Astrocyte (in vitro differentiated cells and primary cell): ENCODE results near the gene PLD1. TPM values are rescaled to one million over a fixed set of nuclear protein-coding genes. Genes with fewer than 3 reads are reported as not detected.

ENCODE experiments used
- DNase-seq: peaks from one replicate; pipeline ENCODE4 v3.0.0-alpha.2; 2010; ENCODE audit warnings: low read depth
- FAIRE-seq: peaks from 2 replicates; lab custom pipeline; 2011; peaks lifted over from hg19 to GRCh38; lab: Jason Lieb, UNC
- H2AFZ ChIP-seq: 2 replicates; pipeline ENCODE4 v1.6.0; 2012; ENCODE audit warnings: low read depth, low read length, inconsistent platforms
- H3K27ac ChIP-seq: 2 replicates; pipeline ENCODE4 v1.5.1; 2011; ENCODE audit warnings: low read depth, low read length, inconsistent platforms
- H3K27me3 ChIP-seq: 2 replicates; pipeline ENCODE4 v1.6.0; 2011; ENCODE audit warnings: low read length, inconsistent platforms; ENCODE audit not compliant: insufficient read depth
- H3K36me3 ChIP-seq: 2 replicates; pipeline ENCODE4 v1.5.1; 2011; ENCODE audit warnings: low read length, inconsistent platforms; ENCODE audit not compliant: insufficient read depth
- H3K4me1 ChIP-seq: 2 replicates; pipeline ENCODE4 v1.5.1; 2011; ENCODE audit warnings: low read length, inconsistent platforms; ENCODE audit not compliant: insufficient read depth
- H3K4me2 ChIP-seq: 2 replicates; pipeline ENCODE4 v1.6.0; 2012; ENCODE audit warnings: low read length, inconsistent platforms
- H3K4me3 ChIP-seq: 2 replicates; pipeline ENCODE4 v1.5.1; 2011; ENCODE audit warnings: low read depth, mild to moderate bottlenecking, low read length, inconsistent platforms; ENCODE audit not compliant: insufficient read depth
- H3K79me2 ChIP-seq: 2 replicates; pipeline ENCODE4 v1.6.0; 2012; ENCODE audit warnings: mild to moderate bottlenecking, low read length, inconsistent platforms; ENCODE audit not compliant: insufficient read depth
- H3K9ac ChIP-seq: 2 replicates; pipeline ENCODE4 v1.6.0; 2012; ENCODE audit warnings: mild to moderate bottlenecking, low read length, inconsistent platforms
- H3K9me3 ChIP-seq: 2 replicates; pipeline ENCODE4 v1.5.1; 2012; ENCODE audit warnings: low read depth, mild to moderate bottlenecking, low read length, inconsistent platforms; ENCODE audit not compliant: insufficient read depth
- H4K20me1 ChIP-seq: 2 replicates; pipeline ENCODE4 v1.6.0; 2012; ENCODE audit warnings: low read length, inconsistent platforms; ENCODE audit not compliant: insufficient read depth
- H3K27ac Mint-ChIP-seq: one replicate; pipeline ENCODE4 v1.8.0; 2021; ENCODE audit warnings: mild to moderate bottlenecking, mixed read lengths; ENCODE audit not compliant: unreplicated experiment
- H3K27me3 Mint-ChIP-seq: one replicate; pipeline ENCODE4 v1.8.0; 2021; ENCODE audit warnings: low read depth, mixed read lengths; ENCODE audit not compliant: unreplicated experiment
- H3K36me3 Mint-ChIP-seq: one replicate; pipeline ENCODE4 v1.8.0; 2021; ENCODE audit warnings: low read depth, mixed read lengths; ENCODE audit not compliant: unreplicated experiment
- H3K4me1 Mint-ChIP-seq: one replicate; pipeline ENCODE4 v1.8.0; 2021; ENCODE audit warnings: low read depth, mixed read lengths; ENCODE audit not compliant: unreplicated experiment
- H3K4me3 Mint-ChIP-seq: one replicate; pipeline ENCODE4 v1.8.0; 2021; ENCODE audit warnings: mild to moderate bottlenecking, moderate library complexity, mixed read lengths; ENCODE audit not compliant: unreplicated experiment
- H3K9me3 Mint-ChIP-seq: one replicate; pipeline ENCODE4 v1.8.0; 2021; ENCODE audit warnings: mild to moderate bottlenecking, mixed read lengths; ENCODE audit not compliant: unreplicated experiment
- CTCF ChIP-seq: IDR thresholded peaks from 2 replicates; pipeline ENCODE4 v1.5.1; 2011; ENCODE audit warnings: low read depth, mild to moderate bottlenecking, inconsistent platforms, low read length, moderate library complexity; ENCODE audit not compliant: insufficient read depth
- EZH2 ChIP-seq: IDR thresholded peaks from 2 replicates; pipeline ENCODE4 v1.6.1; 2012; ENCODE audit warnings: mild to moderate bottlenecking, low read length, inconsistent platforms; ENCODE audit not compliant: insufficient read depth
- total RNA-seq: library from RNA; stranded (reverse); gene quantifications from 2 replicates; pipeline ENCODE4 v1.2.1, GENCODE V29; 2021

Gene PLD1
- total RNA-seq, 1 donor from 2014 or later = 21.5 TPM

DNA sequence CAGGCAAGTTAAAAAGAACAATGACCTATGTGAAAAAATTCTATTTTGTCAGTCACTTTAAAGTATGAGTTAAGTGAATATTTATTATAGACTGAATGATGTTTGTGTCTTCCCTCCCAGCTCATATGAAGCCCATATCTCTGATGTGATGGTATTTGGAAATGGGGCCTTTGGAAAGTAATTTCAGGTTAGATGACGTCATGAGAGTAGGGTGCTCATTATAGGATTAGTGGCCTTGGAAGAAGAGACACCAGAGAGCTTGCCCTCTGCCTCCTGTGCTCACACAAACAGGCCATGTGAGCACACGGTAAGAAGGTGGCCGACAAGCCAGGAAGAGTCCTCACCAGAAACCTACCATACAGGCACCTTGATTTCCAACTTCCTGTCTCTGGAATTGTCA lies 211.3 kb downstream of the PLD1 start:
- Histone ChIP-seq H3K4me3 (no peak overlapping the region), H3K27ac (no peak overlapping the region), H4K20me1 (no peaks in the 10 kb centered on the region), H3K27me3 (no peaks in the 10 kb centered on the region), H3K79me2 (no peaks in the 10 kb centered on the region), H3K9me3 (no peaks in the 10 kb centered on the region), H3K4me2 (no peak overlapping the region), H3K4me1 (no peaks in the 10 kb centered on the region), H3K9ac (no peak overlapping the region), H2AFZ (no peak overlapping the region), H3K36me3 (no peaks in the 10 kb centered on the region)
- H3K27me3 Mint-ChIP-seq = peaks cover 3% of the 10 kb centered on the region
- FAIRE-seq = no peak
- no peak overlapping the region for H3K27ac Mint-ChIP-seq
- no peaks in the 10 kb centered on the region for H3K4me1 Mint-ChIP-seq
- H3K36me3 Mint-ChIP-seq = peaks cover 6% of the 10 kb centered on the region
- no peak overlapping the region for H3K4me3 Mint-ChIP-seq
- no peak for DNase-seq
- TF ChIP-seq CTCF (no peak), EZH2 (no peak)
- H3K9me3 Mint-ChIP-seq = no peaks in the 10 kb centered on the region

DNA sequence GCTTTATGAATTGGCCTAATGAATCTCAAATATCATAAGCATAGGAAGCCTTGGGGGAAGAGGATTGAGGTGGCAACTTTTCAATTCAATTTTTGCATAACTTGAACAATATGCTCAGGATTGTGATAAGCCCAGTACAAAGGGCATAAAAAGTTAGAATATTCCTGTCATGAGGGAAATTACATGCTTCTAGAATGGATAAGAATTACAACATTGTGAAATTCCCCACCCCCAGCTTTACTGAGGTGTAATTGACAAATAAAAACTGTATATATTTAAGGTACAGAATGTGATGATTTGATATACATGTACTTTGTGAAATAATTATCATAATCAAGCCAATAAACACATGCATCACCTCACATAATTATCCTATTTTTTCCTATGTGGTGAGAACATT lies 217.5 kb downstream of the PLD1 start:
- Histone ChIP-seq H3K4me1 (no peaks in the 10 kb centered on the region), H3K27me3 (no peaks in the 10 kb centered on the region), H3K4me3 (no peak overlapping the region), H3K9ac (no peak overlapping the region), H3K27ac (no peak overlapping the region), H3K36me3 (no peaks in the 10 kb centered on the region), H4K20me1 (no peaks in the 10 kb centered on the region), H3K79me2 (no peaks in the 10 kb centered on the region), H3K4me2 (no peak overlapping the region), H3K9me3 (no peaks in the 10 kb centered on the region), H2AFZ (no peak overlapping the region)
- no peak overlapping the region for H3K4me3 Mint-ChIP-seq
- peaks cover 2% of the 10 kb centered on the region for H3K36me3 Mint-ChIP-seq
- H3K27me3 Mint-ChIP-seq = peaks cover 3% of the 10 kb centered on the region
- peaks cover 2% of the 10 kb centered on the region for H3K9me3 Mint-ChIP-seq
- no peaks in the 10 kb centered on the region for H3K4me1 Mint-ChIP-seq
- H3K27ac Mint-ChIP-seq = no peak overlapping the region
- DNase-seq (no peak), FAIRE-seq (no peak)
- TF ChIP-seq EZH2 (no peak), CTCF (no peak)

DNA sequence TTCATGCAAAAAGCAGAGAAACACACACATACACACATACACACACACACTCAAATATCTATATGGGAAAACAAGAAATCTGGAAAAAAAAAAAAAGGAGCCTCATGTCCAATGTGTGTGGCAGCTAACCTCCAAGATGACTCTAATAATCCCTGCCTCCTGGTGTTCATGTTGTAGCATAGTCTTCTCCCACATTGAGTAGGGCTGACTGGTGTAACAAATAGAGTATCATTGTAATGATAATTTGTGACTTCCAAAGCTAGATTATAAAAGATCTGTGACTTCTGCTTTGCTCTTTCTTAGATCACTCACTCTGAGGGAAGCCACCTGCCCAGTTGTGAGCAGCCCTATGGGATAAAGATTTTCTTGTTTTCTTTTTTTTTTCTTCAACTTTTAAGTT lies 219.2 kb downstream of the PLD1 start:
- H3K4me2 ChIP-seq = no peak overlapping the region
- no peaks in the 10 kb centered on the region for H3K36me3 ChIP-seq
- Mint-ChIP-seq H3K9me3 (peaks cover 2% of the 10 kb centered on the region), H3K4me3 (no peak overlapping the region), H3K36me3 (peaks cover 2% of the 10 kb centered on the region), H3K27ac (no peak overlapping the region), H3K4me1 (no peaks in the 10 kb centered on the region), H3K27me3 (peaks cover 3% of the 10 kb centered on the region)
- H3K27me3 ChIP-seq = no peaks in the 10 kb centered on the region
- no peaks in the 10 kb centered on the region for H4K20me1 ChIP-seq
- no peak overlapping the region for H3K27ac ChIP-seq
- H3K9me3 ChIP-seq = no peaks in the 10 kb centered on the region
- no peak overlapping the region for H3K9ac ChIP-seq
- no peak overlapping the region for H3K4me3 ChIP-seq
- no peaks in the 10 kb centered on the region for H3K79me2 ChIP-seq
- FAIRE-seq = no peak
- DNase-seq = no peak
- H2AFZ ChIP-seq = no peak overlapping the region
- no peaks in the 10 kb centered on the region for H3K4me1 ChIP-seq
- TF ChIP-seq CTCF (no peak), EZH2 (no peak)
